Measurements from ENCODE around the gene MBNL3. TPM values are rescaled to one million over a fixed set of nuclear protein-coding genes. Genes with fewer than 3 reads are reported as not detected.

The MBNL3 gene
- total and polyA plus RNA-seq, 2 experiments from 2014 or later: 0.98 to 1.6 TPM

DNA sequence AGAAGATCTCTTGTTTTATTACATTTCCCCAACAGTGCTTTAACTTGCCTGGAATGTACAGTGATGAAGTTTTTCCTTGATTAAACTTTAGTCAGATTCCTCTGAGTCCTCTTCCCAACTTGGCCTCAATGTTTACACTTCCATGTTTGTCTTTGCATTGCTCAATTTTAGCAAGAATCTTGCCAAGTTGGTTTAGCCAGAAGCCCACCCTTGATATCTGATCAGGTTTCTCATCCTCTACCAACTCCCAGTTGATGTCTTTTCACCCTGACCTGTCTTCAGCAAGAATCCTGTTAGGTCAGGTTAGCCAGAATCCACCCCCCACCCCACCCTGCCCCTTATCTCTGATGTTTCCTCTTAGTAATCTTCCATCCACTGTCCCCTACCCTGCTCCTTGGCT, 120.9 kb downstream of the MBNL3 start:
- Histone ChIP-seq H3K27ac (no peak overlapping the region), H3K9me3 (ENCODE audit: low read depth) (no peaks in the 10 kb centered on the region), H3K4me3 (no peak overlapping the region), H3K36me3 (no peaks in the 10 kb centered on the region), H3K4me1 (ENCODE audit: low read depth) (peaks cover 10% of the 10 kb centered on the region), H3K27me3 (no peaks in the 10 kb centered on the region)
- no peak for DNase-seq (ENCODE audit: low read depth in 1 of 2, low spot score in 1 of 2)
- TF ChIP-seq, protein P1, sequence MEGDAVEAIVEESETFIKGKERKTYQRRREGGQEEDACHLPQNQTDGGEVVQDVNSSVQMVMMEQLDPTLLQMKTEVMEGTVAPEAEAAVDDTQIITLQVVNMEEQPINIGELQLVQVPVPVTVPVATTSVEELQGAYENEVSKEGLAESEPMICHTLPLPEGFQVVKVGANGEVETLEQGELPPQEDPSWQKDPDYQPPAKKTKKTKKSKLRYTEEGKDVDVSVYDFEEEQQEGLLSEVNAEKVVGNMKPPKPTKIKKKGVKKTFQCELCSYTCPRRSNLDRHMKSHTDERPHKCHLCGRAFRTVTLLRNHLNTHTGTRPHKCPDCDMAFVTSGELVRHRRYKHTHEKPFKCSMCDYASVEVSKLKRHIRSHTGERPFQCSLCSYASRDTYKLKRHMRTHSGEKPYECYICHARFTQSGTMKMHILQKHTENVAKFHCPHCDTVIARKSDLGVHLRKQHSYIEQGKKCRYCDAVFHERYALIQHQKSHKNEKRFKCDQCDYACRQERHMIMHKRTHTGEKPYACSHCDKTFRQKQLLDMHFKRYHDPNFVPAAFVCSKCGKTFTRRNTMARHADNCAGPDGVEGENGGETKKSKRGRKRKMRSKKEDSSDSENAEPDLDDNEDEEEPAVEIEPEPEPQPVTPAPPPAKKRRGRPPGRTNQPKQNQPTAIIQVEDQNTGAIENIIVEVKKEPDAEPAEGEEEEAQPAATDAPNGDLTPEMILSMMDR (IDR thresholded peaks at IDR 0.05; ENCODE audit: low read depth, low read length): no peak

DNA sequence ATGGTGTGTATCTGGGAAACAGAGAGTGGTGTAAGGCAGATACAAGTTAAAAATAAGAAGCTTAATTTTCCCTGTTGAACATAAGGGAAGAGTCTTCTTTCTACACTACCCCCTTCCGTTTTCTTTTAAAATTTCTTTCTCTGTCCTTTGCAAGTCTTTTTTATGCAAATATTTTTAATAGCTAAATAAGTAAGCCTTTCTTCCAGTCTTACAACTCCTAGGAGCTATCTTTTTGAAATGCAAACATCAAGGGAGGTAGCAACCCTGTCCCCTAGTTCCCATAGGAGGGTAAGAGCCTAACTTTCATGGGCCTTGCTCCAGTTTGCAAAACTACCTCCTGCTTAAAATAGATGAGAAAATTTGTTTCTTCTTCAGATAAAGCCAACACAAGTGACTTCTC, 121.5 kb downstream of the MBNL3 start:
- Histone ChIP-seq H3K36me3 (no peaks in the 10 kb centered on the region), H3K9me3 (ENCODE audit: low read depth) (no peaks in the 10 kb centered on the region), H3K4me3 (no peak overlapping the region), H3K27ac (no peak overlapping the region), H3K27me3 (no peaks in the 10 kb centered on the region), H3K4me1 (ENCODE audit: low read depth) (peaks cover 10% of the 10 kb centered on the region)
- TF ChIP-seq, protein P1 (IDR thresholded peaks at IDR 0.05; ENCODE audit: low read depth, low read length): no peak
- DNase-seq (ENCODE audit: low read depth in 1 of 2, low spot score in 1 of 2): no peak

DNA sequence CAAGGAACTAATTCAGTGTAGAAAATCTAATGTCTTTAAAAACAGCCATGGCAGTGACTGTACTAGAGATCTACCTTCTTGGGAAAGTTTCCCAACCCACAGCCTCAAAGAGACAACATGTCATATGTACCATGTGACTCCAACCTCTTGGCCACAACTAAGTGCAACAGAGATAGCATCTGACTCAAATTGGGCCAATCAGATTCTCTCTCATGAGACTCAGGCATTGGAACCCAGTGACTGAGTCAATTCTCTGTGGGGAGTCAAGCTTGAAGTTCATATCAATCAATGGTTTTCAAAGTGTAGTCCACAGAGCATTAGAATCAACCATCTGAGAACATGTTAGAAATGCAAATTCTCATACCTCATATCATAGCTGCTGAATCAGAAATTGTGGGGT, 123.3 kb downstream of the MBNL3 start:
- H3K27ac ChIP-seq: no peak overlapping the region
- DNase-seq (ENCODE audit: low read depth in 1 of 2, low spot score in 1 of 2): no peak
- no peak overlapping the region for H3K4me3 ChIP-seq
- H3K27me3 ChIP-seq: no peaks in the 10 kb centered on the region
- no peaks in the 10 kb centered on the region for H3K9me3 ChIP-seq (ENCODE audit: low read depth)
- peaks cover 3% of the 10 kb centered on the region for H3K4me1 ChIP-seq (ENCODE audit: low read depth)
- TF ChIP-seq, protein P1 (IDR thresholded peaks at IDR 0.05; ENCODE audit: low read depth, low read length): no peak
- H3K36me3 ChIP-seq: no peaks in the 10 kb centered on the region

DNA sequence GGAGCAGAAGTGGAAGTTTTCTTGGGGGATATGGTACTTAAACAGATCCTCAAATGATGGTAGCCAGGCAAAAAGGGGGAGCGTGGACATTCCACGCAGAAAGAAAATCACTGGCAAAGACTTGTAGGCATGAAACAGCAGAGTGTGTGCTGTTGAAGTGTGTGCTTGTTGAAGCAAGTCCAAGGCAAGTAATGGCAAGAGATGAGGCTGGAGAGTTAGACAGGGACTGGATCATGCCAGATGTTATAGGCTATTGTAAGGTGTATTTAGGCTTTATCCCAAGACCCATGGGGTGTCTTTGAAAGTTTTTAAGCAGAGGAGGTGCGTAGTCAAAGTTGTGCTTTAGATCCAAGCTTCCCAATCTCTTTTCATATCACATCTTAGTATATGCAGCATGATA, 124.5 kb downstream of the MBNL3 start:
- no peak overlapping the region for H3K27ac ChIP-seq
- H3K9me3 ChIP-seq (ENCODE audit: low read depth): no peaks in the 10 kb centered on the region
- H3K4me1 ChIP-seq (ENCODE audit: low read depth): no peaks in the 10 kb centered on the region
- no peak overlapping the region for H3K4me3 ChIP-seq
- H3K36me3 ChIP-seq: no peaks in the 10 kb centered on the region
- no peak for DNase-seq (ENCODE audit: low read depth in 1 of 2, low spot score in 1 of 2)
- no peaks in the 10 kb centered on the region for H3K27me3 ChIP-seq
- TF ChIP-seq, protein P1 (IDR thresholded peaks at IDR 0.05; ENCODE audit: low read depth, low read length): no peak

DNA sequence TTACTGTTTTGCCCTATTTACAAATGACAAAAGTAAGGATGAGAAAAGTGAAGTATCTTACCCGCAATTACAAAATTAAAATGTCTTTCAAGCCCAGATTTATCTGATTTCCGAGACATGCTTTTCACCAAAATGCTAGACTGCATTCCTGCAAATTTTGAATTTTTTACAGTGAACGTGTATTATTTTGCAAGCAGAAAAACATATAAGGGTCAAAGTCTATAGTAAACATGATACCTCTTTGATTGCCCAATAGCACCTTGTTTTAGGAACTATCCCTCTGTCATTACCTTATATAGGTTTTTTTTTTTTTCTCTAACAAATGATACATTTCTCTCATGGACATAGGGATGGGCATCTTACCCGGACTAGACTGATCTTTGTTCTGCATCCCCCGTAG, 135.4 kb downstream of the MBNL3 start:
- no peak for DNase-seq (ENCODE audit: low read depth in 1 of 2, low spot score in 1 of 2)
- no peaks in the 10 kb centered on the region for H3K4me1 ChIP-seq (ENCODE audit: low read depth)
- no peaks in the 10 kb centered on the region for H3K9me3 ChIP-seq (ENCODE audit: low read depth)
- H3K27ac ChIP-seq: no peak overlapping the region
- H3K36me3 ChIP-seq: no peaks in the 10 kb centered on the region
- H3K4me3 ChIP-seq: no peak overlapping the region
- TF ChIP-seq, protein P1 (IDR thresholded peaks at IDR 0.05; ENCODE audit: low read depth, low read length): no peak
- H3K27me3 ChIP-seq: no peaks in the 10 kb centered on the region

DNA sequence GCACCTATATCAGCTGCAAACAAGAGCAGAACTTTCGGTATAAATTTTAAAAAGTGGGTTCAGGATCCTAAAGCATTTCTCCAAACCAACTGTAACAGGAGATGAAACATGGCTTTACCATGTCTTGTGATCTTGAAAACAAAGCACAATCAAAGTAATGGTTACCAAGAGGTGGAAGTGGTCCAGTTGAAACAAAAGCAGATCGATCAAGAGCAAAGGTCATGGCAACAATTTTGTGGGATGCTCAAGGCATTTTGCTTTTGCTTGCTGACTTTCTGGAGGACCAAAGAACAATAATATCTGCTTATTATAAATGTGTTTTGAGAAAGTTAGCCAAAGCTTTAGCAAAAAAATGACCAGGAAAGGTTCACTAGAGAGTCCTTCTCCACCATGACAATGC, 152.7 kb downstream of the MBNL3 start:
- no peaks in the 10 kb centered on the region for H3K36me3 ChIP-seq
- TF ChIP-seq, protein P1 (IDR thresholded peaks at IDR 0.05; ENCODE audit: low read depth, low read length): no peak

More for the DNA sequence above, 152.7 kb downstream of the MBNL3 start:
- Histone ChIP-seq H3K27me3 (no peaks in the 10 kb centered on the region), H3K4me3 (no peak overlapping the region), H3K9me3 (ENCODE audit: low read depth) (no peaks in the 10 kb centered on the region), H3K4me1 (ENCODE audit: low read depth) (no peaks in the 10 kb centered on the region), H3K27ac (no peak overlapping the region)
- no peak for DNase-seq (ENCODE audit: low read depth in 1 of 2, low spot score in 1 of 2)
